GM18867 (cell line): ENCODE results near the gene LTC4S.
A peak's percentile ranks its signal among the peaks of the same experiment; 100 is the strongest.

ENCODE experiments used
- ATAC-seq: cut with Tn5 transposase; IDR thresholded peaks from one replicate; pipeline ENCODE4 v1.9.1; 2021; ENCODE audit warnings: mild to moderate bottlenecking, moderate library complexity; ENCODE audit not compliant: unreplicated experiment

LTC4S gene

GRCh38 chr5:179805529-179806249 is 11.9 kb downstream of the LTC4S start:
- peak; percentile 27 for ATAC-seq

- peak; percentile 68 for ATAC-seq
These were observed 12.7 kb downstream of the LTC4S start, which contains the start of gene MGAT4B for GRCh38 chr5:179806250-179807048. Gene MGAT4B (minus strand): TSS chr5:179806866. CDS start chr5:179806583, 283 bp downstream.

GRCh38 chr5:179812135-179812825 is 18.5 kb downstream of the LTC4S start:
- no peak for ATAC-seq

GRCh38 chr5:179812997-179813607 is 19.3 kb downstream of the LTC4S start:
- ATAC-seq, result no peak

GRCh38 chr5:179814090-179814489 is 20.3 kb downstream of the LTC4S start:
- no peak for ATAC-seq

- no peak for ATAC-seq
These were observed 21.9 kb downstream of the LTC4S start for GRCh38 chr5:179815491-179816249.

- no peak for ATAC-seq
These were observed 22.6 kb downstream of the LTC4S start for GRCh38 chr5:179816401-179816795.

GRCh38 chr5:179816796-179817469 is 23.1 kb downstream of the LTC4S start:
- no peak for ATAC-seq

- no peak for ATAC-seq
These were observed 23.7 kb downstream of the LTC4S start for GRCh38 chr5:179817470-179817840.

GRCh38 chr5:179817890-179818745 is 24.3 kb downstream of the LTC4S start:
- ATAC-seq, result no peak

- ATAC-seq, result peak; percentile 65
These were observed 25.0 kb downstream of the LTC4S start for GRCh38 chr5:179818746-179819295.

GRCh38 chr5:179819296-179820126 is 25.7 kb downstream of the LTC4S start:
- ATAC-seq, result no peak

- no peak for ATAC-seq
These were observed 26.3 kb downstream of the LTC4S start for GRCh38 chr5:179820127-179820482.

GRCh38 chr5:179820483-179821297 is 26.9 kb downstream of the LTC4S start, which contains the start of gene SQSTM1:
Gene SQSTM1 (plus strand): TSS chr5:179820905. CDS start chr5:179820937, 32 bp downstream.
- ATAC-seq, result peak; percentile 40

- peak; percentile 56 for ATAC-seq
These were observed 27.7 kb downstream of the LTC4S start for GRCh38 chr5:179821298-179822058.

- no peak for ATAC-seq
These were observed 28.3 kb downstream of the LTC4S start for GRCh38 chr5:179822059-179822432.
